GM10266 (cell line): ENCODE data around the gene UBE2E1.

Experiments
- DNase-seq: peaks from one replicate; pipeline ENCODE4 v3.0.0; 2012; ENCODE audit errors: extremely low spot score
- TF ChIP-seq, protein P1 (sequence below): IDR thresholded peaks from 2 replicates; pipeline ENCODE4 v1.5.1; 2012; ENCODE audit warnings: mild to moderate bottlenecking, low read depth; ENCODE audit not compliant: control insufficient read depth, insufficient read depth; ENCODE audit errors: missing control alignments

Gene UBE2E1

DNA sequence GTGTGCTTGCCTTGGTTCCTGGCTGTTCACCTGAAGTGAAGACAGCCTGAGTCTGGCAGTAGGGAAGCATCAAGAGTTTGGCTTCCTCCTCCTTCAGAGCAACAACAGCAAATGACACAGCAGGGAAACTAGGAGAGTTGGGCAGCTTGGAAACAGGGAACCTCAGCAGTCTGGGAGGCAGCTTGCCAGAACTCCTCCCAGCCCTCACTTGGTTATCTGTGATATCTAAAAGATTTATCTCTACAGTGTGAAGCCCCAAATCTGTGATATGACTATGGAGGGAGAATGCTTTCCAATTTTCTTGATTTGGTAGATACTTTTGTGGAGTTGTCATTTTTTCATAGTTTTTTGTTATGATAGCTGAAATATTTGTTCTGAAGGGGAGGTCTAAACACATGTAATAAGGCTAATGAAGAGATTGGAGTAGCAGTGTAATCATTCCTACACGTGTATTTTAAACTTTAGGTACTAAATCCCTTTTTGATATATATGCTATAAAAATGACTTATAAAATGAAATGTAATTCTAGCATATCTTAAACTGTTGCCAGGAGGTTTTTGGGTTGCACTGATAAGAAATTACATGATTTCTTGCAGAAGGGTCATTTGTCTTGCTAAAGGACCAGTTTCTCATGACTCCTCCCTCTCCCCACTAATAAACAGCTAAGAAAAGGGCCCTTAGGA lies 20.8 kb downstream of the UBE2E1 start:
- TF ChIP-seq, protein P1, sequence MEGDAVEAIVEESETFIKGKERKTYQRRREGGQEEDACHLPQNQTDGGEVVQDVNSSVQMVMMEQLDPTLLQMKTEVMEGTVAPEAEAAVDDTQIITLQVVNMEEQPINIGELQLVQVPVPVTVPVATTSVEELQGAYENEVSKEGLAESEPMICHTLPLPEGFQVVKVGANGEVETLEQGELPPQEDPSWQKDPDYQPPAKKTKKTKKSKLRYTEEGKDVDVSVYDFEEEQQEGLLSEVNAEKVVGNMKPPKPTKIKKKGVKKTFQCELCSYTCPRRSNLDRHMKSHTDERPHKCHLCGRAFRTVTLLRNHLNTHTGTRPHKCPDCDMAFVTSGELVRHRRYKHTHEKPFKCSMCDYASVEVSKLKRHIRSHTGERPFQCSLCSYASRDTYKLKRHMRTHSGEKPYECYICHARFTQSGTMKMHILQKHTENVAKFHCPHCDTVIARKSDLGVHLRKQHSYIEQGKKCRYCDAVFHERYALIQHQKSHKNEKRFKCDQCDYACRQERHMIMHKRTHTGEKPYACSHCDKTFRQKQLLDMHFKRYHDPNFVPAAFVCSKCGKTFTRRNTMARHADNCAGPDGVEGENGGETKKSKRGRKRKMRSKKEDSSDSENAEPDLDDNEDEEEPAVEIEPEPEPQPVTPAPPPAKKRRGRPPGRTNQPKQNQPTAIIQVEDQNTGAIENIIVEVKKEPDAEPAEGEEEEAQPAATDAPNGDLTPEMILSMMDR: no peak
- DNase-seq: no peak

DNA sequence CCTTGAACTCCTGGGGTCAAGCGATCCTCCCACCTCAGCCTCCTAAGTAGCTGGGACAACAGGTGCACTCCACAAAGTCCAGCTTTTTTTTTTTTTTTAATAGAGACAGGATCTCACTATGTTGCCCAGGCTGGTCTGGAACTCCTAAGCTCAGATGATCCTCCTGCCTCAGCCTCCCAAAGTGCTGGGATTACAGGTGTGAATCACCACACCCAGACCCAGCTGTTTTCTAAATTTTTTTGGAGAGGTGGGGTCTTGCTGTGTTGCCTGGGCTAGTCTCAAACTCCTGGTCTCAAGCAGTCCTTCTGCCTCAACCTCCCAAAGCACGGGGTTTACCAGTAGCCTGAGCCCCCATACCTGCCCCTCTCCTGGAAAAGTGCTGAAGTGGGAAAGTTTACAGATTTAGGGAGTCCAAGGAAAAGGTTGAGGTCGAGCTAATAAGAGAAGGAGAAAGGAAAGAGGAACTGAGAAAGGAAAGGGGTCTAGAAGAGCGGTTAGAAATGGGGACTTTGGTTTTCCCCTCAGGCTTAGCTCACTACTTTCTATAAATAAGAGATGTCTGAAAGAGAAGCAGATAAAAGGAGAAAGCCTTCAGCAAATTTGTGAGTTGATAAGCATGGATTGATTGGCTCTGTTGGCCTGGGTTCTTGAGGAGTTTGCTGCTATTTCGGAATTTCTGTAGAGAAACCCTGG lies 23.6 kb downstream of the UBE2E1 start:
- peak; percentile 60 for DNase-seq
- TF ChIP-seq, protein P1: no peak

DNA sequence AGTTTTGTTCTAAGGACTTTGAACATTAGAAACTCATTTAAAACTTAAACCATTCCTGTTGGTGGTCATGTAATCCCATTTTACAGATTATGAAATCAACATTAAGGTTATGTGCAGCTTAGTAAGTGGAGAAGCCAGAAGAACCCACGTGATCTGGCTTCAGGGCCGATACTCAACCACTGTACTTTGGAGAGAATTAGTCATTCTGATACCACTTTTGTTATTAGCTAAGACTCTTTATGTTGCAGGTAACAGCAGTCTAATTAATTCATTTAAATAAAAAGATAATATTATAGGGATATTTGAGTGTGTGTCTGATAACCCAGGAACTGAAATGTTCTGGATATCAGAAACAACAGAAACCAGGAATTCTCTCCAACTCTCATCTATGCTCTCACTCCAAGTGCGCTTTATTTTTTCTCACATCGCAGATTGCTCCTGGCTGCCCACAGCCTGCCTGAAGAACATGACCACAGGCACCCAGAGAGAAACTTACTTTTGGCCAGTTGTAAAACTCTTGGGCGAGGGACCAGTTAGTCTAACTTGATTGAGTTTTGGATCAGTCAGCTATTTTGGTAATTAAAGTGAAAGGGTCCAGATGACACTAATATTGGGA lies 25.2 kb downstream of the UBE2E1 start:
- peak; percentile 54 for DNase-seq
- TF ChIP-seq, protein P1: no peak

DNA sequence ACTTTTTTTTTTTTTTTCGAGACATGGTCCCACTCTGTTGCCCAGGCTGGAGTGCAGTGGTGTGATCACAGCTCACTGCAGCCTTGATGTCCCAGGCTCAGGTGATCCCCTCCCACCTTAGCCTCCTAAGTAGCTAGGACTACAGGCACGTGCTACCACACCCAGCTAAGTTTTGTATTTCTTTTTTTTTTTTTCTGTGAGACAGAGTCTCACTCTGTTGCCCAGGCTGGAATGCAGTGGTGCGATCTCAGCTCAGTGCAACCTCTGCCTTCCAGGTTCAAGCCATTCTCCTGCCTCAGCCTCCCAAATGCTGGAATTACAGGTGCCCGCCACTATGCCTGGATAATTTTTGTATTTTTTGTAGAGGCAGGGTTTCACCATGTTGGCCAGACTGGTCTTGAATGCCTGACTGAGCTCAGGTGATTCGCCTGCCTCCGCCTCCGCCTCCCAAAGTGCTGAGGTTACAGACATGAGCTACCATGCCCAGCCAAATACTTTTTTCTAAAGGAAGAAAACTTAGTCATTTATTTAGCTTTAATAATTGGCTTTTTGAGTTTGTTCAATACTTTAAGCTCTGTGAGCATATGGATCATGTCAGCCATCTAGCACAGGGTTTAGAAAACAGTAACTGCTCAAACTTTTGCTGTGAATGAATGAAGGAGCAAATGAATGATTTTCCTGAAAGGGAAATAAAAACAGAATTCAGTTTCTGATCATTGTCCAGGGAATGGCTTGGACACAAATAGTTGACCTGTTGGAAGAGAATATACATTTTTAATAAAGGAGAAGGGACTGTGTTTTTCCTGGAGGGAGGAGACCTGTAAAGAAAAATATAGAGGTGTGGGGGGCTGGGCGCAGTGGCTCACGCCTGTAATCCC lies 26.0 kb downstream of the UBE2E1 start:
- no peak for DNase-seq
- TF ChIP-seq, protein P1: no peak

DNA sequence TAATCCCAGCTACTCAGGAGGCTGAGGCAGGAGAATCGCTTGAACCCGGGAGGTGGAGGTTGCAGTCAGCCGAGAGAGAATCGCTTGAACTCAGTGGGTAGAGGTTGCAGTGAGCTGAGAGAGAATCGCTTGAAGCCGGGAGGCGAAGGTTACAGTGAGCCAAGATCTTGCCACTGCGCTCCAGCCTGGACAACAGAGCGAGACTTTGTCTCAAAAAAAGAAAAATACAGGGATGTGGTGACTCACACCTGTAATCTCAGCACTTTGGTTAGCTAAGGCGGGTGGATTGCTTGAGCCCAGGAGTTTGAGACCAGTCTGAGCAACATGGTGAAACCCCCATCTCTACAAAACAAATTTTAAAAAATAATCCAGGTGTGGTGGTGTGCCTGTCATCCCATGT lies 26.8 kb downstream of the UBE2E1 start:
- no peak for DNase-seq
- TF ChIP-seq, protein P1: no peak

DNA sequence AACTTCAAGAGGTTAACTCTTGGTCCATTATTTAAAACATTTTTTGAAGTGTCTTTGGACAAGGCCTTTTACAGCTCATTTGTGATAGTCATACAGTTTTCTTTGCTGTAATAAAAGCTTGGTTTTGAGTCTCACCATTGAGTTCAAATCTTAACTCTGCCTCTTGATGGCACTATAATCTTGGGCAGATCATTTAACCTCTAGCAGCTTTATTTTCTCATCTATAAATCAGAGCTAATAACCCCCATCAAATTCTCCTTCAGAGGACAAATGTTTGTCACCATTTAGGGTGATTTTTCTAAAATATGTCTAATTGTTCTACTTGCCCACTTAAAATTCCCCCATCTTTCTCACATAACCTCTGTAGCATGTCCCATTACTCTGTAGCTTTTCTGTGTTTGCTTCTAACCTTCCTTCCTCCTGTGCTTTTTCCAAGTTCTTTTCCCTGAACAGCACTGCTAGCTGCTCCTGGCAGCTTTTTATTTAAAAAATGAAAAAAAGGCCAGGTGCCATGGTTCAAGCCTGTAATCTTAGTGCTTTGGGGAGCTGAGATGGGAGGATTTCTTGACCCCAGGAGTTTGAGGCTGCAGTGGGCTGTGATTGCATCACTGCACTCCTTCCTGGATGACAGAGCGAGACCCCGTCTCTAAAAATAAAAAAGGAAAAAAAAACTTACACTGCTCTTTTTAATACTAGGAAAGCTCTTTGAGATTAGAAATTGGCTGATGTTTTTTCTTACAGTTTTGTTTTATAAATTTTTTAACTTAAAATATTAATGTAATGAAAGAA lies 28.5 kb downstream of the UBE2E1 start:
- TF ChIP-seq, protein P1: peak; percentile 48
- no peak for DNase-seq
